GM18519 (cell line): ENCODE data around the gene NDRG4.

Experiments
- ATAC-seq: cut with Tn5 transposase; IDR thresholded peaks from one replicate; pipeline ENCODE4 v1.9.1; 2021; ENCODE audit warnings: mild to moderate bottlenecking, moderate library complexity; ENCODE audit not compliant: unreplicated experiment, low FRiP score

Gene NDRG4

GRCh38 chr16:58508671-58509251 is 8.8 kb downstream of the NDRG4 start:
- ATAC-seq, result no peak

- ATAC-seq, result no peak
These were observed 9.5 kb downstream of the NDRG4 start for GRCh38 chr16:58509256-58510096.

GRCh38 chr16:58510097-58510775 is 10.3 kb downstream of the NDRG4 start:
- ATAC-seq, result no peak

GRCh38 chr16:58510776-58511628 is 11.1 kb downstream of the NDRG4 start:
- ATAC-seq, result no peak

- ATAC-seq, result no peak
These were observed 12.2 kb downstream of the NDRG4 start for GRCh38 chr16:58511933-58512815.

GRCh38 chr16:58513874-58514273 is 13.9 kb downstream of the NDRG4 start:
- ATAC-seq, result no peak

- peak; percentile 63 for ATAC-seq
These were observed 15.4 kb downstream of the NDRG4 start, which contains the start of gene SETD6 for GRCh38 chr16:58515125-58515870. Gene SETD6, plus strand, starts transcription at chr16:58515517. Its CDS starts 21 bp downstream, at chr16:58515538.

- ATAC-seq, result peak; percentile 37
These were observed 16.2 kb downstream of the NDRG4 start for GRCh38 chr16:58515871-58516767.

GRCh38 chr16:58516768-58517107 is 16.8 kb downstream of the NDRG4 start:
- ATAC-seq, result no peak

GRCh38 chr16:58518083-58518979 is 18.4 kb downstream of the NDRG4 start:
- ATAC-seq, result peak; percentile 37

- no peak for ATAC-seq
These were observed 19.0 kb downstream of the NDRG4 start for GRCh38 chr16:58518980-58519368.

GRCh38 chr16:58519707-58520106 is 19.8 kb downstream of the NDRG4 start:
- ATAC-seq, result no peak

- no peak for ATAC-seq
These were observed 30.2 kb downstream of the NDRG4 start for GRCh38 chr16:58530179-58530578.

- ATAC-seq, result no peak
These were observed 32.5 kb downstream of the NDRG4 start for GRCh38 chr16:58532414-58532813.

- no peak for ATAC-seq
These were observed 34.0 kb downstream of the NDRG4 start for GRCh38 chr16:58533751-58534470.

- no peak for ATAC-seq
These were observed 35.2 kb downstream of the NDRG4 start for GRCh38 chr16:58535100-58535499.
